ENCODE measurements around the gene CUX1.

Gene CUX1

DNA sequence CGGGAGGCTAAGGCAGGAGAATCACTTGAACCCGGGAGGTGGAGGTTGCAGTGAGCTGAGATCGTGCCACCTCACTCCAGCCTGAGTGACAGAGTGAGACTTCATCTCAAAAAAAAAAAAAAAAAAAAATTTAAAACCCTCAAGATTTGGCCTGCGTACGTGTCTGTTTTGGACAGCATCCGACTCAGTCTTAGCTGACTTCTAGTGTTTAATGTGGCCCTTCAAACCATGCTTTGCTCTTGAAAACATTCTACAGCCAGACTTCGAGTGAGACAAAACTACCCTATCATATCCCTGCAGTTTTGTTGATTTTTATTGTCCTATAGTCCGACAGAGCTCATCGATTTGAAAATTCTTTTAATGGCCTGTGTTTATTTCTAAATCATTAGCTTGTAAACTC, 242.1 kb downstream of the CUX1 start:
- no peak for DNase-seq

DNA sequence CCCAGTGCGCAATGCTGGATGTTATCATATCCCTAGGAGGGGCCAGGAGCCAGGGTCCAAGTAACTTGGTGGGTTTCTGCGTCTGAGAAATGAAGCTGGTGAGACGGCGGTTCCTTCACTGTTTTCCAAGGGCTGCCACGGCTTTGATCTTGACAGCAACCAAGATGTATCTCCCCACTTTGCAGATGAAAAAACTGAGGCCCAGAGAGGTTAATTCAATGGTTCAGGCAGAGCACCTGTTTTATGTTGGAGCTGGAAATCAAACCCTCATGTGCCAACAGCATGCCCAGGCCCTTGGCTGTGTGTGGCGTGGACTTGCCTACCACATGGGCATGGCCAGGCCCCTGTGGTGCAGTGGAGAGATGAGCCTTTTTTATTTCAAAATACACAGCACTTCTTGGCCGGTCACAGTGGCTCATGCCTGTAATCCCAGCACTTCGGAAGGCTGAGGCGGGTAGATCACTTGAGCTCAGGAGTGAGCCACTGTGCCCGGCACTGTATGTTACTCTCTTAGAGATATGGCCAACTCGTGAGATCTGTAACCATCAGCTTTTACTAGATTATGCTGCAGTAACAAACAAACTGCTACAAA, 244.0 kb downstream of the CUX1 start:
- DNase-seq: no peak

DNA sequence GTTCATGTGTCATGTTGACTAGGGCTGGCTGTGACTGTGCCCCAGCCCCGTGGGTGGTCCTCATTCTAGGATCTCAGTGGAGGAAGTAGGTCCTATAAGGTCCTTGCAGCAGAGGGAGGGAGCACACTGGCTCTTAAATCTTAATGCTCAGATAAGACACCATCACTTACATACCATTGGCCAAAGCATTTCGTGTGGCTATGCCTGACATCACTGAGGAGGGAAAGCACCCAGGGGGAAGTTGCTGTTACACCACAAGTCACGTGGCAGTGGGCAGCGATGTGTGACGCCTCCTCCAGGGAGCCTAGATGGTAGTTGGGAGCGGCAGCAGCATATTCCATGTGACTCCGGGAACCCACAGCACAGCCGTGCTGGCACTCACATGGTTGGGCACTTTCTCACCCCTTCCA, 244.6 kb downstream of the CUX1 start:
- no peak for DNase-seq

DNA sequence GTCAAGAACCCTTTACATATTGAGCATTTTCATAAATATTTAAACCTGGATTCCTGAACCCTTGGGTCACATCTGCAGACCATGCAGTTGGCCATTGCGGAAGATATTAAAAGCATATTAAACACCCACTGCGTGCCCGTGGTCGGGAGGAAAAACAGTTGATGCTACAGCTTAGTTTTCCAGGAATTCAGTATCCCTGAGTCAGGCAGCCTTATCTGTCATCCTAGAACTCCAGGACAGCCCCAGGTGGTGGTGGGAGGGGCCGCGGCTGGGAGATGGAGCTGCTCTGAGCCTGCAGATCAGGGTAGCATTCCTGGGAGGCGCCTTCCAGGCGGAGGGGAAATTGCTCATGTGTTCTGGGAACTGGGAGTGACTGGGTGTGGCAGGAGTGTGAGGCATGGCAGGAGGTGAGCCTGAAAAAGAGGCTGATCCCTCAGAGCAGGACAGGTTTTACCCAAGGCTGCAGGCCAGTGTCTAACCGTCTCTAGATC, 246.3 kb downstream of the CUX1 start:
- DNase-seq: no peak

DNA sequence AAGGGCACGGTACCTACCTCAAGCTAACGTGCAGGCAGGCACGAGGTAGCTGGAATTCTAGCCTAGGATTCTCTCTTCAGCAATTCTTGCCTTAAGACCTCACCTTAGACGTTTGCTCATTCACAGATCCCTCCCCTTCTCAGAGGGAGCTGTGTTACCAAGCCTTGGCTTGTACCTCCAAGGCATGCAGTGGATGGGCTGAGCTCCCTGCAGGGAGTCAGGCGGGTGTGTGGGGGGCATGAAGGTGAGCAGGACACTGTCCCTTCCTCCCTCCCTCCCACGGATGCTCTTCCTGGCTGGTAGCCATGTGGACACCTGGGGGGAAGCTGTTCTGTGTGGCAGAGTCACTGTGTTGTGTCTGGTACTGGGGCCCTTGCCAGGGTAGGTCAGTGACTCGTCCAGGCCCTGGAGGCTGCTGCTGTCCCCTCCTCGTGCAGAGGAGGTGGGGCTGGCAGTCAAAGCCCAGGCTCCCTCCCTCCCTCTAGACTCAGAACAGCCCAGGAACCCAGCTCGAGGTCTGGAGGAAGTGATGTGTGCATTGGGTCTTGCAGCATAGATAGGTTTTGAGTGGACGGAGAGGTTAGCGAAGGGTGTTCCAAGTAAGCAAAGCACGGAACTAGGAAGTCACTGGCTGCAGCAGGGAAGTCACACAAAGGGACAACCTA, 247.1 kb downstream of the CUX1 start:
- DNase-seq: no peak

DNA sequence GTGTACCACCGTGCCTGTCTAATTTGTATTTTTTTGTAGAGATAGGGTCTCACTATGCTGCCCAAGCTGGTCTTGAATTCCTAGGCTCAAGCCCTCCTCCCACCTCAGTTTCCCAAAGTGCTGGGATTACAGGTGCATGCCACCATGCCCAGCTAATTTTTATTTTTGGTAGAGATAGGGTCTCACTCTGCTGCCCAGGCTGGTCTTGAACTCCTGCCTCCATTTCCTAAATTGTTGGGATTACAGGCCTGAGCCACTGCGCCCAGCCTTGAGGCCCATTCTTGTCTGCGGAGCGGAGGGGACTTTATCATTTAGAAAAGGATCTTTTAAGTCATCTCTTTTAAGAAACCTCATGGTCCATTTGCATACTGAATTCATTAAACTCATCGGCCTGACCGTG, 247.8 kb downstream of the CUX1 start:
- DNase-seq: no peak

DNA sequence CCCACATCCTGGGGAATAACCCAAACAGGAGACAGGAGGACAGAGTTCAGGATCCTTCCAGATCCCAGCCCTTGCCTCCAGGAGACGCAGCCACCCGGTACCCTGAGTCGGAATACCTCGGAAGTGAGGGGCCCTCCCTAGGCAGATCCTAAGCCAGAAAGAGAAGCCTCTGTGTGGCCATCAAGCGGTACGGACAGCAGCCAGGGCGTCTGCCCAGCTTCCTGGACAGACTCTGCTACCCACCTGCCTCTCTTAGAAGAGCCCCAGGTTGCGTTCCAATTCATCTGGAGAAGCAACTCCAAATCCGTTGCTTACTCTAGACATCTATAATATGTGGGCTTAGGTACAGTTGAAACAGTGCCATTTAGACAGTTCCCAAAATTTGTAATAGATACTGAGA, 249.1 kb downstream of the CUX1 start:
- no peak for DNase-seq

DNA sequence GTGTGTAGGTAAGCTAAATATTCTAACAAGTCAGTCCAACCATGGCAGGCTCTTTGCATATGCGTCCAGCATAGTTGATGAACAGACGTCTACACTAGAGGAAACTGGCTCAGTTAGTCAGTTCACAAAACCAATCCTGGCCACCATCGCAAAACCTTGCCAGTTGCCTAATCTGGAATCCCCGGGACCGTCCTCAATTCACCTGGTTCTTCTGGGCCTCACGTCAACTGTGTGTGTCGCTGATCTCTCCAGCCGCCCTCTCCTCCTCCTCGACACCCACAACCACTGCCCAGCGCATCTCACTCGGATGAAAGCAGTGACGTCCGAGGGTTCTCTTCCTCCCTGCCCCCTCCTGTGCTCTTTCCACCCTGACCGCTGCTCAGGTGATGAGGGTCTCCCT, 251.4 kb downstream of the CUX1 start:
- DNase-seq: no peak

DNA sequence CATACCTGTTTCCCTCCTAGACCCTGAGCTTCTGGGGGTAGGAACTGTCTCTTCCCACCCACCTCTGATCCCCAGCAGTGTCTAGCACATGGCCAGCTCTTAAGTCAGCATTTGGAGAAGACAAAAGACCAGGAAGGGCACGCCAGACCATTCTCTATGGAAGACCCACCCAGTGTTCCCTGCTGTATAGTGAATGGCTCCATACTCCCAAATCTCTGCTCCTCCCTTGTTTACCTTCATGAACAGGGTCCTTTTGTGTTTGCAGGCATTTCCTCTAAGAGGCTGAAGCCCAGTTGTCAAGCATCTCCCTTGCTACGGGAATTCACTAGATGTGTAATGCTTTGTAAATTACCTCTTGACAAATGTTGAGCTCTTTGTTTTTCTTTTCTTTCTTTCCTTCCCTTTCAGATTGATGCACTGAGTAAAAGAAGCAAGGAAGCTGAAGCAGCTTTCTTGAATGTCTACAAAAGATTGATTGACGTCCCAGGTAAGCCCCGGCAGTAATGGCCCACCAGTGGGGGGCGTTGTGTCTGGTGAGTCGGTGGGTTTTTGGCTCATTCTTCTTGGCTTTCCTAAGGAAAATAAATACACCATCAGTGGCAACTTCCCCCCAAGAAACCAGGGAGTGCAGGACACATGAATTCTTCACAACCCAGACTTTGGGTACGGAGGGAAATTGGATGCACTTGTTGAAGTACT, 252.7 kb downstream of the CUX1 start:
- no peak for DNase-seq

DNA sequence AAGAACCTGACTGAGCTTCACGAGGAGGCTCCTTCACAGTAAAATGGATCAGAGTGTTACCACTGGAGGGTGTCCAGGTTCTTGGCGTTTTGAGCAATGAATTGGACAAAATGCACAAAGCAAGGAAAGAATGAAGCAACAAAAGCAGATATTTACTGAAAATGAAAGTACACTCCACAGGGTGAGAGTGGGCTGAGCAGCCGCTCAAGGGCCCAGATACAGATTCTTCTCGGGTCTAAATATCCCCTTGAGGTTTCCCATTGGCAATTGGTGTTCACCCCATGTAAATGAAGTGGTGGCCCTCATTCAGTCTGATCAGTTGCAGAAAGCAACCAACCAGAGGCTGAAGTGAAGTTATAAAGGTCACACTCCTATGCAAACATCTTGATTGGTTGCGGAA, 254.6 kb downstream of the CUX1 start:
- DNase-seq: no peak

DNA sequence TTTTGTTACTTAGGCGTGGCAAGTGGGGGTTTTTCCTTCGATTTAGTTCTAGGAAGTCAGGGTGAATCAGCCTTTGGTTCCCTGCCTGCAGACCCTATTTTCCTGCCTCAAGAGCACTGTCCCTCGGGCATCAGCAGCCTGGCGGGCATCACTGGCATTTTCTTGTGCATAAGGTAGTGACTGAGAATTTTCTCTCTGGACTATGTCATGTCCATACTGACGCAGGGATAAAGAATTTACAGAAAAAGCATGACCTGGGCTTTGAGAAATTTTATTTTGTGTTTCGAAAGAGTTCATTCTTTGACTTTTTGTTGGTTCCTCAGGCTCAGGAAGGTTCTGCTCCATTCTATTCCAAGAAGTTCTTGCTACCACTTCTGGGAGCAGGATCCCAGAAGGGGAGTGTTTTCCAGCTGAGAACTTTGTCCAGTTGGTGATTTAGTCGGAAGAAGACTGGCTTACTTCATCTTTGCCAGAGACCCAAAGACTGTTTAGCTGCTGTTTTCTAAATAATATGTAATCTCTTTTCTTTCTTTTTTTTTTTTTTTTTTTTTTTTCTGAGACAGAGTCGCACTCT, 255.3 kb downstream of the CUX1 start:
- DNase-seq: no peak

DNA sequence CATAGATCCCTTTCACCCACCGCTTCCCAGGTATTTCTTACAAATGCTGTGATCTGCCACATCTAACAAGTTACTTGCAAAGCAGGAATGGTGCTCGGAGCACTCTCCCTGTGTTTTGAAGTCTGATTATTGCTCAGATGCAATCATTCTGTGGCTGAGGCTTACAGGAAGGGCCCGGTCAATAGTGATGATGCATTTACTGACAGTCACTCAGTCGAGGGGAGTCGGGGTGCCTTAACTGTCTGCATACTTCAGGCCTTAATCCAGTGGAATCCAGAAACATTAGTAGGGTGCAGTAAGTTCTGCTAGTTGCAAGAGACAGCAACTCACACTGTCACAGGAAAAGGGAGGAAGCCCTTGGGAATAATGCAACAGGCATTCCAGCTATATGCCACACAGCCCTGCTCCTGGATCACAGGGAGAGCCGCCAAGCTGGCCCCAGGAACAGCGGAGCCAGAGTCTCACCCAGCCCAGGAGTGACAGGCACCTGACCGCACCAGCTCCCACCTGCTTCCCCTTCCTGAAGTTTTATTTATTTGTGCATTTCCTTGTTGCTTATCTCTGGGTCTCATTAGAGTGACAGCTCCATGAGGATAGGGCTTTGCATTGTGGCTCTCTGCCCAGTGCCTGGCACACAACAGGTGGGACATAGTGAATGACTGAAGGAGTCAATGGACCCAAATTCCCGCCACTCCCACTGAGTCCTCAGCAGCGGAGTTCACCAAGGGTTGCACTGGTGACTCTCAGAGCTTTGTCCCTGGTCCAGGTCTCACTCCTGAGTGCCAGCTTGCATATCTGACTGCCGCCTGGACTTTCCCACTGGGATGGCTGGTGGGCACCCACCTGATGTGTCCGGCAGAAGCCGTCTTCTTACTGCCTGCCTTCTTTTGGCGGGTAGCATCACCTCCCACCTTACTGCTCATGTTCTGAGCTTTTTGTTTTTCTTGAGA, 256.8 kb downstream of the CUX1 start:
- DNase-seq: no peak

DNA sequence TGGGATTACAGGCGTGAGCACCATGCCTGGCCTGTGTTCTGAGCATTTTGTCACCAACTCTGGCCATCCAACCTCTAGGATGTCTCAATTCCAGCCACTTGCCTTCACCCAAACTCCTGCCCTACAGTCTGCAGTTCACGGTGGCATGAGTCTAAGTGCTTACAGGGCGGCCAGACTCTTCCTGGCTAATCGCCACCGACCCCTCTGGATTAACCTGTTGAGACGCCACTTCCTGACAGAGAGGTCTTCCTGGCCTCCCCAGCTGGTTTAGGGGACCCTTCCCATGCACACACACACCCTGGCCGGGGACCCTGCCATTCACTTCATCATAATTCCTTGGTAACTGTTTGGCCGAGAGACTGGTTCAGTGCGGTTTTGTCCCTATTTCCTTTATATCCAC, 257.7 kb downstream of the CUX1 start:
- DNase-seq: no peak

DNA sequence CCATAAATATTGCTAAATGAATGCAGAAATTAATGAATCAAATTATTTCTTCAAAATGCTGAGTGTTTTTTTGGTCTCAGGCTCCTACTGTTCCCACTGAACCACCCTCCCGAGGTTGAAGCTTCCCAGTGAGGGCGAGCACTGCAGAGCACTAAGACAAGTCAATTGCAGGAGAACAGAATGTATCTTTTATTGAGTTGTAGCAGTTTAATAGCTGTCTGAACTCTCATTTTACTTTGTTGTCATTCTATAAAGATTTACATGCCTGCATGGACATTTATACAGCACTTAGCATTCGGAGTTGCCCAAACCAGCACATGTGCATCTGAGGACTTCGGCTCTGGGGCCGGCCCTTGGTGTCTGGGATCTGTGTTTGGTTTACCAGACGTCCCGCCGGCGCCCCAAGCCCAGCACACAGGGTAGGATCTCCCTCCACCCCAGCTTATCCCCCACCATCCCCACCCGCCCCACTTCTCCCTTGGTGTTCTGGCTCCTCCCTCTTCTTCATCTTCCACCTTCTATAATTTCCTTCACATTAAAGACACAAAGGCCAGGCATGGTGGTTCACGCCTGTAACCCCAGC, 258.2 kb downstream of the CUX1 start:
- no peak for DNase-seq

DNA sequence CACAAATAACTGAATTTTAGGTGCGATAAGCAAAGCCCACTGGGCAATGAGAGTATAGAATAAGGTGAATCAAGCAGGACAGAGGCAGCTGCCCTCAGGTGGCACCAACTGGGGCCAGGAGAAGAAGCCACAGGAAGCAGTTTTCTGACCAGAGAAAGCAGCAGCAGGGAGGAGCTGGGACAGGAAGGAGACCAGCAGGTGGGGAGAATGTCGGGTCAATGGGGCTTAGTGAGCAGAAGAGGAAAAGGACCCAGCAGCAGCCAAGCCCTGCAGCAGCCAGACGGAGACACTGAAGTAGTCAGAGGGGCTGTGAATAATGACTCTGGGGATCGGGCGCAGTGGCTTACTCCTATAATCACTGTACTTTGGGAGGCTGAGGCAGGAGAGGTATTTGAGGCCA, 259.7 kb downstream of the CUX1 start:
- no peak for DNase-seq

DNA sequence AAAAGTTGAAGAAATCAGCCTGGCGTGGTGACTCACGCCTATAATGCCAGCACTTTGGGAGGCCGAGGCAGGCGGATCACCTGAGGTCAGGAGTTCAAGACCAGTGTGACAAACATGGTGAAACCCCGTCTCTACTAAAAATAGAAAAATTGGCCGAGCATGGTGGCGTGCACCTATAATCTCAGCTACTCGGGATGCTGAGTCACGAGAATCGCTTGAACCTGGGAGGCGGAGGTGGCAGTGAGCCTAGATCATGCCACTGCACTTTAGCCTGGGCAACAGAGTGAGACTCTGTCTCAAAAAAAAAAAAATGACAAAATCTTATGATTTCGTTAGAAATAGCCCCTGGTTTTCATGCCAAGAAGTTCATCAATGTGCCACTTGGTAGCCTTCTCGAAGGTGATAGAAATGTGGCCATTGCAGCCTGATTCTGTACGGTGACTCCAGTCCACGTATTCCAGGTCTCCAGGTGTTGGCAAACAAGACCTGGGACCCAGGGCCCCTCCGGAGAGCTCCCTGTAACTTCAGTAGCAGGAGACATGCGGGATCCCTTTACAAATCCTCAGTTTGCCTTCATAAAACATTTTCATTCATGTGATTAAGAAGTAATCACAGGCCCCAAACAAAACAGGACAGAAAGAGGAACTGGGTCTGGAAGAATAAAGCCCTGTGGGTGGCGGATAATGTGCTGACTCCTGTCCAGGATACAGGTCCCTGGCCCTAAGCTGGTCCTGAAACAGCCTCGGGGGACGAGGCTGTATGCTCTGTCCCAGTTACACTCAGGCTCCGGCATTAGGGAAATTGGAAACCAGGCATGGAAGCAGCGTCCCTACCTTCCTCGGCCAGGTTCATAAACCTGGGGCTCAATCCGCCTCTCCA, 262.0 kb downstream of the CUX1 start:
- no peak for DNase-seq

DNA sequence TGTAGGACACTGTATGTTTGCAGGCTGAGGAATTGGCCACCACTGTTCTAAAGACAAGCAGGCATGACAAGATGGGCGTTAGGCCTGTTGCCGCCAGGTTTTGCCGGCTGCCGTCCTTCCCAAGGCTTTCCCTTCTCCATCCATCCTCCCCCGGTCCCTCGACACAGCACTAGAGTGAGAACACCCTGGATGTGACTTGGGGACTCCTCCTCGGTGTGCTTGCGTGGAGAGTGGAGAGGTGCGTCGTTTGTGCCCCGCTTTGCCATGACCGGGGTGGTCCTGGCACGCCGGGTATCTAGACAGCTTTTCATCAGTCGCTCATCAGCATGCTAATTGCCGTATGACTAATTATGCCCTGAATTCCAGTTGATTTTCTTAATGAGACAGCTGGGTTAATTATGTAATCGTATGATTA, 262.6 kb downstream of the CUX1 start:
- DNase-seq: no peak

DNA sequence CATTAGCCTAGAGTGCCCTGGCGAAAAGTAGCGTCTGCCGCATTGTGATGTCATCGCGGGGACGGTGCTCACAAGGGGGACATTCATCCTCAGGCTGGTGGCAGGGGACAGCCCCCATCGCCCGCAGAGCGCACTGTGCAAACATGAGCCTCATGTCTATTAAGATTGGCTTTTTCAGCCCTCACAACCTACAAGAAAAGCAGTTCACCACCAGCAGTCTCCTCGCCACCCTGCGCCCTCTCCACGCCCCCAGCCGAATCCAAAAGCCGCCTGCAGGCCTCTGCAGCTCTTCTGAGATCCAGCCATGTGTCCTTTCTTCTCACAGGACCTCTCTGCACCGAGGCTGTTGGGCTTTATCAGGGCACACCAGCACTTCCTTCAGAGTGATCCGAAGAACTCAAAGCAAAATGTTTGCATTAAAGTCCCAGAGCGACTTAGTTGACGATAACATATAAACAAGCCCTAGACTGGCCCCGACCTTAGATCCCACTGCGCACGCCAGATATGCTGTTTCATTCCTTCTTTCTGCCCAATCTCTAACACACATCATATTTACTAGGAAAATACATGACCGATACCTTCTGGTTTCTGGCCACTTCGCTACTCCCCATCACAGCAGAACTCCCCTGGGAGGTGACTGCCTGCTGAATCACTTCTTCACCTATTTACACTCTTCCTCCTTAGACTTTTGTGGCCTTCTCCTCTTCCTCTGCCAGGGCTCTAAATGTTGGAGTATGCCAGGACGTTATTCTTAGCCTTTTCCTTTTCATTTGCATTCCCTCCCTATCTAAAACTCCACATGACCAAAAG, 263.2 kb downstream of the CUX1 start:
- no peak for DNase-seq

DNA sequence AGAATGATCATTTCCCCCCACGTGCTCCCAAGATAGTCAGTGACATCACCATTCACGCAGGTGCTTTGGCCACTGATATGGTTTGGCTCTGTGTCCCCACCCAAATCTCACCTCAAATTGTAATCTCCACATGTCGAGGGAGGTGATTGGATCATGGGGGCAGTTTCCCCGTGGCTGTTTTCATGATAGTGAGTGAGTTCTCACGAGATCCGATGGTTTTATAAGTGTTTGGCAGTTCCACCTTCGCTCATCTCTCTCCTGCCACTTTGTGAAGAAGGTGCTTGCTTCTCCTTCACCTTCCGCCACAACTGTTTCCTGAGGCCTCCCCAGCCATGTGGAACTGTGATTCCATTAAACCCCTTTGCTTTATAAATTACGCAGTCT, 263.8 kb downstream of the CUX1 start:
- no peak for DNase-seq

DNA sequence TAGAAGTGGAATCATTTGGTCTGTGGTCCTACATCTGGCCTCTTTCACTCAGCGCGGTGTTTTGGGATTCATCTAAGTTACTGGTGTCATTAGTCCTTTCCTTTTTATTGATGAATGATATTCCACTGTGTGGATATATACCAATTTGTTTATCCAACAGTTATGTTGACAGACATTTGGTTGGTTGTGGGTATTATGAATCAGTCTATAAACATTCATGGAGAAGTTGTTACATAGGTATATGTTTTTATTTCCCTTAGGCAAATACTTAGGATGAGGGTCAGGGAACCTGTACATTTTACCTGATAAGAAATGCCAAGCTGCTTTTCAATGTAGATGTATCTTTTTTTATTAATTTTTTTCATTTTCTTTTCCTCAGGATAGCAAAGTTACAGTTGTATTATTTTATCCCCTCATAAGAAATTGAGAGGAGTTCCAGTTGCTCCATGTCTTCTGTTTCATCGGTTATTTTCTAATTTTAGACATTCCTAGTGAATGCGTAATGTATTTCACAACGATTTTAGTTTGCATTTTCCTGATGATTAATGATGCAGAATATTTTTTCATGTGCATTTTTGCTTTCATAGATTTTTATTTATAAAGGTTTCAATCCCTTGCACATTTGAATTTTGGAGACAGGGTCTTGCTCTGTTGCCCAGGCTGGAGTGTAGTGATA, 265.4 kb downstream of the CUX1 start:
- DNase-seq: no peak

Data from SHP77 treated with DMSO at 0.1 percent for 48 hours (cell line).